Measurements from ENCODE around the gene SPTAN1. TPM values are rescaled to one million over a fixed set of nuclear protein-coding genes. Genes with fewer than 3 reads are reported as not detected.

The SPTAN1 gene
- polyA plus RNA-seq, 3 donors from 2014 or later = 4.8 to 112 (median 25.5) TPM

DNA sequence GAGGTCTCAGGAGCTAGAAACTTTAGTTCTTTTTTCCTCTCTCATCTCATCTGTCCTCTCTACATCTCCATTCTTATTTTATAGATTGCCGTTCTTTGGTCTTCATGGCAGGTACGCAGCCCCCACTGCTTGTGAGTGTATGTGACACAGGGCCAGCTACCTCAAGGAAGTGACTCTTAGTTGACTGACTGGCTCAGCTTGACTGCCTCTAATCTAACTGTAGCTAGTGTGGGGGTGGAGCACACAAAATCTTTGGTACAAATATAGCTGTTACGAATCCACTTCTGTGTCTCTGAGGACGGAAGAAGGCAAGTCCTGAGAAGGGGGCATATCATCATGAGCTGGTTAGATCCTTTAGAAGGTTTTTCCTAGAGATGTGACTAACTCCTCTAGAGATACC lies 19.8 kb upstream of the SPTAN1 start:
- H3K36me3 Mint-ChIP-seq = peaks cover 22 to 35% (median 28%) of the 10 kb centered on the region in 3 donors

DNA sequence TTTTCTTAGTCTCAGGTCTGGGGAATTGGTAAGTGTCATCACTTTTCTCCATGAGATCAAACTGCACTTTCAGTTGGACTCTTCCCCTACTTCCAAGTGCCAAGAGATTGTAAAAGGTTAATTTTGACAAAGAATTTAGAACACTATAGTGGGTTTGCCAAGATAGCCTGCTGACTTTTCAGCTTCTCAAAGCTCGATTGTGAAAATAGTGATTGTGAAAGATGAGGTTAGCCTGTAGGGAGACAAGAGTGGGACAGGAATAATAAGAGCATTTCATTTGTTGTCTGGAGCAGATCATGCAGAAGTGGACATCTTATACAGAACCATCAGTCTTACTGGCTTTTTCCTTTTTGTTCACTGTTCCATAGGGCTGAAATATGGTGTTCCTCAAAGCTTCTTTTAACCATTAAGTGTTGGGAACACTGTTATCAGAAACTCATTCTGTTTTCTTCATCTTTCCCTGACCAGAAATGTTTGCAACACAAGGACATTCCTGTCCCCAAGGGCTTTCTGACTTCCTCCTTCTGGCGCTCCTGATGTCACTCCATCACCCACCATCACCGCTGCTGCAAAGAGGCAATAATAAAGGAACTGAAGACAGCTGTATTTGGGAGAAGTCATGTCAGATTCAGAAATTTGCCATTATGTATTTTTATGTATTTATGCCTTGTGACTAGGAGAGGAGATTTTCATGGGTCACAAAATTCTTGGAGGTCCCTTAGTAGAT lies 11.6 kb upstream of the SPTAN1 start:
- H3K27ac Mint-ChIP-seq = peak overlapping the region in 5 of 6 donors; percentile 11 to 63 (median 29)
- H3K27me3 Mint-ChIP-seq (ENCODE audit: low read depth in 3 of 3) = peaks cover 0 to 1% (median 0%) of the 10 kb centered on the region in 3 donors
- no peak for DNase-seq
- no peak overlapping the region for H3K4me3 Mint-ChIP-seq
- H3K9me3 Mint-ChIP-seq = no peaks in the 10 kb centered on the region
- H3K4me1 Mint-ChIP-seq = peaks cover 13 to 19% of the 10 kb centered on the region in 2 donors
- peaks cover 22 to 52% (median 31%) of the 10 kb centered on the region in 3 donors for H3K36me3 Mint-ChIP-seq

More for the DNA sequence above, 19.8 kb upstream of the SPTAN1 start:
- Mint-ChIP-seq H3K9me3 (no peaks in the 10 kb centered on the region), H3K27me3 (ENCODE audit: low read depth in 3 of 3) (no peaks in the 10 kb centered on the region), H3K4me3 (no peak overlapping the region), H3K4me1 (peaks cover 0 to 2% of the 10 kb centered on the region in 2 donors), H3K27ac (peak overlapping the region in 3 of 6 donors; percentile 34 to 83 (median 39))
- DNase-seq = no peak

DNA sequence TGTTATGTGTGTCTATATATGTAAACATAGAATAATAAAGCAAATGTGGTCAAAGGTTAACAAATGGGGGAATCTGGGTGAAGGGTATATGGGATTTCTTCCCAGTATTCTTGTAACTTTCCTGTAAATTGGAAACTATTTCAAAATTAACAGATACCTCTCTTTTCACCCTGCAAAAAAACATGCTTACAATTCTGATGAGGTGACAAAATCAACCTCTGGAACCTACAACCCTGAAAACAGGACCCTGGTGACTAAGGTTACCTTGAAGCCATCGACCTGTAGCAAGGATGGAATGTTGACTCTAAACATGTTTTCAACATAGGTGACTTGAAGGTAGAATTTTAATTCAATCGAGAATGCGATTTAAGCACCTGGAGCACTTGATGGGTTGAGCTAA lies 5.9 kb upstream of the SPTAN1 start:
- H3K27ac Mint-ChIP-seq = no peak overlapping the region
- H3K9me3 Mint-ChIP-seq = no peaks in the 10 kb centered on the region
- peaks cover 3 to 9% (median 9%) of the 10 kb centered on the region in 3 donors for H3K36me3 Mint-ChIP-seq
- peaks cover 2 to 6% (median 4%) of the 10 kb centered on the region in 3 donors for H3K27me3 Mint-ChIP-seq (ENCODE audit: low read depth in 3 of 3)
- no peak overlapping the region for H3K4me3 Mint-ChIP-seq
- DNase-seq = no peak
- peaks cover 24 to 27% of the 10 kb centered on the region in 2 donors for H3K4me1 Mint-ChIP-seq

DNA sequence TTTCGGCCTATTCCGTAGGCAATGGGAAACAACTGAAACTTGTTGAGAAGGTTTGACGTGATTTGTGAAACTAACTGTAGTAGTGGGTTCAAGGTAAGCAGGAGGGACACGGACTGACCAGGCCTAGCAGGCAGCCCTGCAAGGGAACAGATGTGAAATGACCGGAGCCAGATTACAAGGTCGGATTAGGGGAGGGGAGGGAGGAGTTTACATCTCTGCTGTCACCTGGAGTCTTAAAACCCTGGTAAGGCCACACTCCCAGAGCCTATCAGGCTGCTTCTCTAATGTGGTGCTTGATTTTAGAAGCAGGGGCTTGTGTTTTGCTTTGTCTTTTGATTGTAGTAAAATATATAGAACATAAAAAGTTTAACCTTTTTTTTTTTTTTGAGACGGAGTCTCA lies 3.5 kb upstream of the SPTAN1 start:
- peak overlapping the region in 4 of 6 donors; percentile 0 to 81 (median 53) for H3K27ac Mint-ChIP-seq
- H3K4me3 Mint-ChIP-seq = no peak overlapping the region
- DNase-seq = no peak
- H3K9me3 Mint-ChIP-seq = no peaks in the 10 kb centered on the region
- H3K4me1 Mint-ChIP-seq = peaks cover 30 to 31% of the 10 kb centered on the region in 2 donors
- peaks cover 7 to 15% (median 9%) of the 10 kb centered on the region in 3 donors for H3K27me3 Mint-ChIP-seq (ENCODE audit: low read depth in 3 of 3)
- no peaks in the 10 kb centered on the region for H3K36me3 Mint-ChIP-seq

DNA sequence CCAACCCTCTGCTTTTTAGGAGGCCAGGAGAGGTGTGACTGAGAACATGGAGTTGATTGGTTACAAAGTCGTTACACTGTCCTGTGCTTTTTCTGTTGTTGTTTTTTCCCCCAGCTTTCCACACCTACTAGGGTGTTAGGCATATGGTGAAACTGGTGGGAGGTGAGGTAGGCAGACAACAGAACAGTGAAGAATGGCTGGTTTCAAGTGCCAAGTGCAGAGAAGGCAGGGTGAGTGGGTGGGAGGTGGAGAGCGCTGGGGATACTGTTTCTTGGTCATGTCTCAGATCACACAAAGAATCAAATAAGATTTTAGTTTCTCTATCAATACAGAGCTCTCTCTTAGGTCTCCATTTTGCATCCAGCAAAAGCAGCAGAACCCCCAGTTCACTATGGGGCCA lies 2.2 kb upstream of the SPTAN1 start:
- H3K4me1 Mint-ChIP-seq = peaks cover 30 to 31% of the 10 kb centered on the region in 2 donors
- H3K9me3 Mint-ChIP-seq = no peaks in the 10 kb centered on the region
- H3K36me3 Mint-ChIP-seq = no peaks in the 10 kb centered on the region
- DNase-seq = peak; percentile 68 to 73 (median 72)
- H3K27ac Mint-ChIP-seq = peak overlapping the region; percentile 92 to 100 (median 98)
- H3K4me3 Mint-ChIP-seq = peak overlapping the region; percentile 52 to 96 (median 95)
- peaks cover 7 to 15% (median 9%) of the 10 kb centered on the region in 3 donors for H3K27me3 Mint-ChIP-seq (ENCODE audit: low read depth in 3 of 3)

DNA sequence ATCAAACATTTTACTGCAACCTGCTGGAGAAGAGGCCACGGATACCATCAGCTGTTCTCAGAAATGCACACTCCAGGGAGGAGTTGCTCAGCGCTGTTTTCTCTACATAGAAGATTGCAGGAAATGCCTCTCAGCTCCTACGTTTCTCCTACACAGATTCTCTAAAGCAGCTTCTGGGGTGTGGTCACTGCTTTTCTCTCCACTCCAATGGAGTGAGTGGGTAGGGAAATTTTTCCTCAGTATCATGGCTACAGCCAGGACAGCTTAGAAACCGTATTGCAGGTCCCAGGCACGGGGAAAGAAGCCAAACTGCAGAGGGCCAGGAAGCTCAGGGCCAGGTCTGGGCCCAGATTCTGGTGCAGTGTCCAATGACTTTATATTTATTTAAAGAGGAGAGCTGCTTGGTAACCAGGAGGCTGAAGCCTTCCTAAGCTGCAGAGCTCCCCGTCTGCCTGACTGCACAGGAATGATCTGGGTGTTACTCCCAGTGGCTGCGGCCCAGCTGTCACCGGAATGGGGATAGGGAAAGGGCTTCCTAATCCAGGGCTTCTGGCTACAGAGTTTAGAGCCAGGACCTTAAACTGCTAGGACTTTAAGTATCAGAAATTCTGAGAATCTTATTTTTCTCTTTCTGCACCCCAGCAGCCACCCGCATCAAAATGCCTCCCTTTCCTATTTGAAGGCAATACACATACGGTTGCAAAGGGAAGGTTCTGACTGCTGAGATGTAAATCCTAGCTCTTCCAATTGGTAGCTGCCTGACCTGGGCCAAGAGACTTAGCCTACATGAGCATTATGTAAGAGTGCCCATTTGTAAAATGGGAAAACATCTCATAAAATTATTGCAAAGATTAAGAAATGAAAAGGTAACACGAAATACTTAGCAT lies 1.4 kb upstream of the SPTAN1 start:
- H3K36me3 Mint-ChIP-seq = no peaks in the 10 kb centered on the region
- peaks cover 30 to 31% of the 10 kb centered on the region in 2 donors for H3K4me1 Mint-ChIP-seq
- H3K9me3 Mint-ChIP-seq = no peaks in the 10 kb centered on the region
- peaks cover 7 to 15% (median 9%) of the 10 kb centered on the region in 3 donors for H3K27me3 Mint-ChIP-seq (ENCODE audit: low read depth in 3 of 3)
- peak overlapping the region; percentile 92 to 100 (median 98) for H3K27ac Mint-ChIP-seq
- DNase-seq = peak in 1 of 3 donors; percentile 4
- peak overlapping the region; percentile 92 to 97 (median 95) for H3K4me3 Mint-ChIP-seq

DNA sequence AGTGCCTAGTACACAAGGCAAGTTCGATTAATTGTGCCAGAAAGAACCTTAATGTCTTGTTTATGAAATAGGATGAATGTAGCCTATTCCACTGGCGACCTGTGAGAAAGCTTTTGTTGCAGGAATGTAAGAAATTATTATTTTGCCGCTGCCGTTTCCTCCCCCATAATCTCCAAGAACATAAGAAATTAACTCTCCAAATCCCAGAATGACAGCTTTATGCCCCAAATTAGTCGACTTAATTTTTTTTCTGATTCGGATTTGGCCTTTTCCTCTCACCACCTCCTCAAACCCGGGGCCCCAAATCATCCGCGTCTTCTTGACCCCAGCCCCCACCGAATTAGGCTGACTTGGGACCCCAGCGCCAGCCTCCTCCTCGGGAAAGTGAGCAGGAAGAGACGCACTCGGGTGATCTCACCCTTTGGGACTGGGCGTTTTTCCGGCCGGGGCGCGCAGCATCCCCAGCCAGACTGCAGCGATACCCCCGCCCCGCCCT lies 682 bp upstream of the SPTAN1 start:
- Mint-ChIP-seq H3K4me3 (peak overlapping the region; percentile 92 to 97 (median 95)), H3K4me1 (peaks cover 30 to 38% of the 10 kb centered on the region in 2 donors), H3K27me3 (ENCODE audit: low read depth in 3 of 3) (peaks cover 7 to 15% (median 9%) of the 10 kb centered on the region in 3 donors), H3K9me3 (no peaks in the 10 kb centered on the region), H3K36me3 (no peaks in the 10 kb centered on the region), H3K27ac (peak overlapping the region; percentile 92 to 100 (median 98))
- no peak for DNase-seq

DNA sequence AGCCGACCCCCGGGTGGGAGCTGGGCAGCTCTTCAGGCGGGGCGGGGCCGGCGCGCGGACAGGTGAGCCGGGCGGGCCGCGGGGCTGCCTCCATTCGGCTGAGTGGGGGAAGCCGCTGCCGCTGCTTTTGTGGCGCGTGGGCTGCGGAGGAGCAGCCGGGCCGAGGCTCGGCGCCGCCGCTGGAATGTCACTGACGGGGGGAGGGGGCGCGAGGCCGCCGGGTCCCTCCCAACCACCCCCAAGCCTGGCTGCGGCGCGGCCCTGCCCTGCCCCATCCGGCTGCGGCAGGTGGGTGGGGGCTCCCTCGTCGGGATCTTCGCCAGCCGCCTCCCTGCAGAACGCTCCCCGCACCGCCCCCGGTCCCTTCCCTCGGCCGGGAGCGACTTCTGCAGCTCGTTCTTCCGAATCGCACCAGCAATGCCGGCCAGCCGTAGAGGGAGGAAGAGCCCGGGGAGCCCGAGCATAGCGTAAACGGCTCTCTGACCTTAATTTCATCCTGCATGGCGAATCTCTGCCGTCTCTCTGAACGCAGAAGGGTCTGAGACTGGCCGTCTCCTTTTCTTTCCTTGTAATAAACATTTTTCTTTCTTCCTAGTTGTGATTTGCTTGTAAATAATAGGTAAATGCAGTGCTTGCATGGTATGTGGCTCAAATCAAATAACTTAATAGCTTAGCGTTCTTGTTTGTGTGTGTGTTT lies 505 bp downstream of the SPTAN1 start:
- H3K9me3 Mint-ChIP-seq = no peaks in the 10 kb centered on the region
- peaks cover 7 to 15% (median 9%) of the 10 kb centered on the region in 3 donors for H3K27me3 Mint-ChIP-seq (ENCODE audit: low read depth in 3 of 3)
- H3K27ac Mint-ChIP-seq = no peak overlapping the region
- H3K4me1 Mint-ChIP-seq = peaks cover 31 to 46% of the 10 kb centered on the region in 2 donors
- H3K36me3 Mint-ChIP-seq = no peaks in the 10 kb centered on the region
- DNase-seq = no peak
- no peak overlapping the region for H3K4me3 Mint-ChIP-seq

DNA sequence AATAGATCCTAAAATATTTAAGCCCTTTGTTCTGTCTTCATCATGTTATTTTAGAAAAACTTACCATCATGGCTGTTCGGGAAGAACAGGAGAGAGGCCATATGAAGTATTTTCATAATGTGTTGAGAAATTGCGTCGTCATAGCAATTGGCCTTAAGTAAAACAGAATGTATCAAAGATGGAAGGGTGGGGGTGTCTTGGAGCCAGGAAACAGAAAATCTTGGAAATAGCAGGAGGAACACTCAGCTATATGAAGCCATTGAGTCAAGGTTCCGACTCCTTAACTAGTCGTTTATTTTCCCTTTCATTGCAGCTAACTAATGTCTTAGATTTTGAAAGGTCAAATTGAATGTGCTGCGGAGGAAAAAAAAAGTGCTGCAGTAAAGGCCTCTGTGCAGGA lies 1.3 kb downstream of the SPTAN1 start:
- no peak overlapping the region for H3K4me3 Mint-ChIP-seq
- H3K4me1 Mint-ChIP-seq = peaks cover 39 to 50% of the 10 kb centered on the region in 2 donors
- no peak for DNase-seq
- H3K27me3 Mint-ChIP-seq (ENCODE audit: low read depth in 3 of 3) = peaks cover 7 to 15% (median 9%) of the 10 kb centered on the region in 3 donors
- no peaks in the 10 kb centered on the region for H3K9me3 Mint-ChIP-seq
- no peak overlapping the region for H3K27ac Mint-ChIP-seq
- H3K36me3 Mint-ChIP-seq = no peaks in the 10 kb centered on the region

DNA sequence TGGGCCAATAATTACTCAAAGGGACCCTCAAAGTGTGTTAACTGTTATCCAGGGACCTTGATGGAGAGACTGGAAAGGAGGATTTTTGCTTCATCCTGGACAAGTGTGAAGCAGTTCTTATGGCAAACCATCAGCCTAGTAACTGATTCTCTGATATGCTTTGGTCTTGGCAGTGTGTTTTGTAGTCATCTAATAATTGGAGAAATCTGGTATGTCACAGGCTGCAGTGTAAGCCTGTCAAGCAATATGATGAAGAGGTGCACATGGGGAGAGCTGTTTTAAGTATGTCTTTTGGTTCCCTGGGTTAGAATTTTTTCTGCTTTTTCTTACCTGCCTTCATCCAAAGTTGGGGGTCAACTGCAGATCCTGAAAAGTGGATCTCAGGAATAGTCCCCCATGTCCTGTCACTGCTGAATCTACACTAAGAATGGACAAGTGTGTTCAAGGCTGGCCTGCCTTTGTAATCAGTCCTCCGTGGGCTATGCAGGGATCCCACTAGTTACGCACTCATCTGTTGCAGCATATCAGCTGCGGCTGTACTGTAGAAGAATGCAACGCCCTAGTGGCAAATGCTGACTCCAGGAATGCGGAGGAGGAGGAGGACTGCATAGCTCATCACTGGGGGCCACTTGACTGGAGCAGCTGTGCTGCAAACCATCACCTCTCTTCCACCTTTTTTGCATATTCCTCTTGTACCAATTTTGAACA lies 1.9 kb downstream of the SPTAN1 start:
- Mint-ChIP-seq H3K27ac (no peak overlapping the region), H3K36me3 (no peaks in the 10 kb centered on the region), H3K27me3 (ENCODE audit: low read depth in 3 of 3) (peaks cover 7 to 15% (median 9%) of the 10 kb centered on the region in 3 donors), H3K9me3 (no peaks in the 10 kb centered on the region), H3K4me3 (no peak overlapping the region), H3K4me1 (peaks cover 43 to 55% of the 10 kb centered on the region in 2 donors)
- no peak for DNase-seq

DNA sequence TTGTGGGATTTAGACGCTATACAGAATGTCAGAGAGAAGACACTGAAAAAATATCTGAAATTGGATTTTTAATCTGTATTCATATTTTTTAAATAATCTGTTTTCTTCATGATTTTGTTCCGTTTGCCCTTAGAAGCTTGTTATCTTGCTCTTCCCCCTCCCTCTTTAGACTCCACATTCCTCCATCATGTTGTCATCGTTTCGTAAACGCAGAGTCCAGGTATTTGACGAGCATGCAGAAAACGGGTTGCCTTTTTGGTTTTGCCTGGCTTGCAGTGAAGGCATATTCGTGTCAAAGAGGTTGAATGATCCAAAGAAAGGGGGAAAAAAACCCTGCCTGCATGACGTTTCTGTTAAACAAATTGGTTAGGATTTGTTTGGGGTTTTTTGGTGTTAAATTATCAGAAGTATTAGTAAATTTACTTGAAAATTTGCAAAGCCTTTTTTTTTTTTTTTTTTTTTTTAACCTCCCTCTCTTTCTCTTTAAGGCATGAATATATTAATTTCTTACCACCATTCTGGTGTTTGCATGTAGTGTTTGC lies 2.9 kb downstream of the SPTAN1 start:
- no peaks in the 10 kb centered on the region for H3K36me3 Mint-ChIP-seq
- no peaks in the 10 kb centered on the region for H3K9me3 Mint-ChIP-seq
- H3K4me3 Mint-ChIP-seq = no peak overlapping the region

DNA sequence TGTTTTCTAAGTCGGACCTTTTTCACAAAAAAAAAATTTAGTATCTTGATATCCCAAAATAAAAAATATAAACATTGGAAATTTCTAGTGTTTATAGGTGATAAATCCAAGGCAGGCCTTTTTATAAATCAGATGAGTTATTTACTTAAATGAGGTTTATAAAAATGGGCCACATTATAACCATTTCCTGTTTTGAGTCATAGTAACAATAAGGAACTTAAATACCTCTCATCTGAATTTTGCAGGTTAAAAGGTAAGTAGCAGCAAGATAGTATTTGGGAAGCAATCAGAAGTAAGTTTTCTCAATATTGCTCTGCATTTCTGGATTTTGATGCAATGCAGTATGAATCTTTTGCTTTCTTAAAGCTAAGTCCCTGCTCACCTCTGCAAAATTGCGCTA lies 3.9 kb downstream of the SPTAN1 start:
- Mint-ChIP-seq H3K27me3 (ENCODE audit: low read depth in 3 of 3) (peaks cover 6 to 11% (median 9%) of the 10 kb centered on the region in 3 donors), H3K4me3 (no peak overlapping the region), H3K4me1 (peaks cover 24 to 36% of the 10 kb centered on the region in 2 donors), H3K36me3 (no peaks in the 10 kb centered on the region), H3K9me3 (no peaks in the 10 kb centered on the region), H3K27ac (no peak overlapping the region)
- no peak for DNase-seq

More for the DNA sequence above, 2.9 kb downstream of the SPTAN1 start:
- peaks cover 34 to 46% of the 10 kb centered on the region in 2 donors for H3K4me1 Mint-ChIP-seq
- no peak overlapping the region for H3K27ac Mint-ChIP-seq
- no peak for DNase-seq
- H3K27me3 Mint-ChIP-seq (ENCODE audit: low read depth in 3 of 3) = peaks cover 7 to 13% (median 9%) of the 10 kb centered on the region in 3 donors
